Right lobe of liver (tissue), 4 donors: Measurements from ENCODE around the gene SLC8A1.

Source experiments
- CTCF ChIP-seq, 4 donors: fragments of 200-600 bp in 3 of 4; fragments of 450-650 bp in 1 of 4; IDR thresholded peaks; one replicate each; pipeline versions ENCODE4 v1.5.1 to v1.8.0; 2016 to 2022; ENCODE audit warnings: antibody characterized with exemption in 4 of 4, mild to moderate bottlenecking in 2 of 4
- POLR2A ChIP-seq: fragments of 450-650 bp; IDR thresholded peaks from one replicate; pipeline ENCODE4 v1.6.1; 2017; ENCODE audit warnings: antibody characterized with exemption, mild to moderate bottlenecking
- donor health status: DM: no; HTN: no; CAD: no.
- donor health status: DM: no; HTN: no; CAD: no.
- donor health status: DM: no; HTN: yes; CAD: no.

DNA sequence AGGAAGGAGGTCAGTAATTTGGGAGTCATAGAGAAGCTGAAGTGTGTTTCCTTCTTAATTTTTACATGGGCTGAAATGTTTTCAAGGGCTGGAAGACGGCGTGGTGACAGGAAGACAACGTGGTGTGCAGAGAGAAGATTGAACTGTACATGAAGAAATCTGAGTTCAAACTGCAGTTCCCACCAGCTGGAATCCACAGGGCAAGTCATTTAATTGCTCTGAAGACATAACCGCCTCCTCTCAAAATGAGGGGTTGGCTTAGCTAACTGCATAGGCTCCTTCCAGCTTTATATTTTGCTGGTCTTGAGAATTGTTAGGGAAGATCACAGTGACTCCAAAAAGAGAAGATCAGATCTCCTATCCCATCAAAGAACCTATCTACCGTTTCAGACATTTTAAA lies 103.9 kb downstream of the SLC8A1 start:
- TF ChIP-seq CTCF (IDR thresholded peaks at IDR 0.05) (no peak), POLR2A (no peak)
